ENCODE measurements around the gene BNC2.

Gene BNC2

GRCh38 chr9:16679327-16679821, 191.1 kb downstream of the BNC2 start:
- TF ChIP-seq CTCF (IDR thresholded peaks at IDR 0.05; ENCODE audit: low read depth, low read length, missing control alignments), result no peak
- H3K4me3 ChIP-seq (ENCODE audit: low read depth, low read length), result no peak overlapping the region
- DNase-seq (ENCODE audit: low read depth), result no peak

- H3K4me3 ChIP-seq (ENCODE audit: low read depth, low read length), result no peak overlapping the region
- no peak for TF ChIP-seq CTCF (IDR thresholded peaks at IDR 0.05; ENCODE audit: low read depth, low read length, missing control alignments)
- DNase-seq (ENCODE audit: low read depth), result no peak
Observed at GRCh38 chr9:16676519-16676918, 194.0 kb downstream of the BNC2 start.

GRCh38 chr9:16675131-16675530, 195.3 kb downstream of the BNC2 start:
- no peak for DNase-seq (ENCODE audit: low read depth)
- TF ChIP-seq CTCF (IDR thresholded peaks at IDR 0.05; ENCODE audit: low read depth, low read length, missing control alignments), result no peak
- no peak overlapping the region for H3K4me3 ChIP-seq (ENCODE audit: low read depth, low read length)

GRCh38 chr9:16673171-16673570, 197.3 kb downstream of the BNC2 start:
- no peak for DNase-seq (ENCODE audit: low read depth)
- TF ChIP-seq CTCF (IDR thresholded peaks at IDR 0.05; ENCODE audit: low read depth, low read length, missing control alignments), result no peak
- H3K4me3 ChIP-seq (ENCODE audit: low read depth, low read length), result no peak overlapping the region

GRCh38 chr9:16672501-16672900, 198.0 kb downstream of the BNC2 start:
- no peak for TF ChIP-seq CTCF (IDR thresholded peaks at IDR 0.05; ENCODE audit: low read depth, low read length, missing control alignments)

GRCh38 chr9:16671591-16672137, 198.8 kb downstream of the BNC2 start:
- DNase-seq (ENCODE audit: low read depth), result no peak
- no peak for TF ChIP-seq CTCF (IDR thresholded peaks at IDR 0.05; ENCODE audit: low read depth, low read length, missing control alignments)
- no peak overlapping the region for H3K4me3 ChIP-seq (ENCODE audit: low read depth, low read length)

More at GRCh38 chr9:16672501-16672900, 198.0 kb downstream of the BNC2 start:
- H3K4me3 ChIP-seq (ENCODE audit: low read depth, low read length), result no peak overlapping the region
- DNase-seq (ENCODE audit: low read depth), result no peak

- H3K4me3 ChIP-seq (ENCODE audit: low read depth, low read length), result no peak overlapping the region
- DNase-seq (ENCODE audit: low read depth), result no peak
- TF ChIP-seq CTCF (IDR thresholded peaks at IDR 0.05; ENCODE audit: low read depth, low read length, missing control alignments), result no peak
Observed at GRCh38 chr9:16670791-16671190, 199.7 kb downstream of the BNC2 start.
